B cell (primary cell): ENCODE data around the gene ZNF296. TPM values are rescaled to one million over a fixed set of nuclear protein-coding genes. Genes with fewer than 3 reads are reported as not detected.

Experiments used
- ATAC-seq: fragments of 200-7000 bp; cut with Tn5 transposase; one replicate; pipeline ENCODE4 v1.10.0; 2021; ENCODE audit warnings: low read depth, mild to moderate bottlenecking, moderate number of reproducible peaks, moderate library complexity
- CTCF ChIA-PET: fragments of 350-600 bp; sonication (Branson Sonifier 250); formaldehyde crosslinking; loops from one replicate; lab custom pipeline; 2021; ENCODE audit warnings: antibody characterized with exemption, inconsistent platforms; lab: Charles Lee
- POLR2A ChIA-PET: fragments of 350-600 bp; sonication (Branson Sonifier 250); formaldehyde crosslinking; loops from one replicate; lab custom pipeline; 2021; ENCODE audit warnings: antibody characterized with exemption; lab: Charles Lee
- DNase-seq: peaks from one replicate; pipeline ENCODE4 v3.0.0; 2013
- H2AFZ ChIP-seq: 2 replicates; pipeline ENCODE4 v1.6.1; 2012; ENCODE audit warnings: mild to moderate bottlenecking, low read depth, low read length; ENCODE audit not compliant: insufficient read depth, poor library complexity, severe bottlenecking
- H3K27ac ChIP-seq, 2 donors: 1 replicate in 1 of 2; 2 replicates in 1 of 2; pipeline ENCODE4 v1.5.1; 2012 to 2013; ENCODE audit warnings: low read length in 2 of 2, mild to moderate bottlenecking in 2 of 2, moderate library complexity in 1 of 2
- H3K27me3 ChIP-seq, 4 experiments: fragments of 200-600 bp in 1 of 4; sonication (generic) in 1 of 4; replicated peaks in 1 of 4; 1 replicate in 2 of 4; 2 replicates in 2 of 4; pipeline versions ENCODE4 v1.6.1 to v1.7.0; 2013 to 2016; ENCODE audit warnings: low read length in 3 of 4, mild to moderate bottlenecking in 2 of 4, mixed read lengths in 1 of 4, moderate library complexity in 1 of 4; ENCODE audit not compliant: insufficient read depth in 4 of 4, control insufficient read depth in 3 of 4; ENCODE audit errors: control extremely low read depth in 1 of 4
- H3K36me3 ChIP-seq, 2 experiments: replicated peaks in 1 of 2; 1 replicate in 1 of 2; 2 replicates in 1 of 2; pipeline versions ENCODE4 v1.6.1 to v1.7.1; 2013; ENCODE audit warnings: low read length in 1 of 2; ENCODE audit not compliant: insufficient read depth in 2 of 2, control insufficient read depth in 1 of 2; ENCODE audit errors: control extremely low read depth in 1 of 2, extremely low read depth in 1 of 2
- H3K4me1 ChIP-seq, 2 donors: fragments of 200-600 bp in 1 of 2; sonication (generic) in 1 of 2; 1 replicate in 1 of 2; 2 replicates in 1 of 2; pipeline versions ENCODE4 v1.5.1 to v1.6.1; 2013 to 2017; ENCODE audit warnings: low read length in 2 of 2; ENCODE audit not compliant: control insufficient read depth in 2 of 2, insufficient read depth in 2 of 2
- H3K4me2 ChIP-seq: replicated peaks from 2 replicates; pipeline ENCODE3; 2012; ENCODE audit warnings: mild to moderate bottlenecking, low read depth, low read length; ENCODE audit not compliant: poor library complexity, severe bottlenecking
- H3K4me3 ChIP-seq, 5 experiments: fragments of 200-600 bp in 1 of 5; sonication (generic) in 1 of 5; 1 replicate in 3 of 5; 2 replicates in 2 of 5; pipeline versions ENCODE4 v1.5.1 to v1.7.0; 2011 to 2016; ENCODE audit warnings: low read length in 4 of 5, mild to moderate bottlenecking in 4 of 5, low read depth in 2 of 5, control low read depth in 1 of 5, moderate library complexity in 1 of 5; ENCODE audit not compliant: insufficient read depth in 1 of 5; ENCODE audit errors: control extremely low read depth in 1 of 5, extremely low read depth in 1 of 5
- H3K79me2 ChIP-seq: fragments of 200-600 bp; sonication (generic); one replicate; pipeline ENCODE4 v1.6.0; 2016; ENCODE audit warnings: low read length; ENCODE audit not compliant: control insufficient read depth, insufficient read depth
- H3K9ac ChIP-seq: fragments of 200-600 bp; sonication (generic); 2 replicates; pipeline ENCODE4 v1.6.1; 2017; ENCODE audit warnings: mild to moderate bottlenecking, low read length, moderate library complexity
- H3K9me3 ChIP-seq, 3 donors: one replicate each; pipeline versions ENCODE4 v1.6.1 to v1.7.1; 2013; ENCODE audit warnings: low read length in 2 of 3; ENCODE audit not compliant: control insufficient read depth in 2 of 3, insufficient read depth in 1 of 3; ENCODE audit errors: control extremely low read depth in 1 of 3
- H4K20me1 ChIP-seq: 2 replicates; pipeline ENCODE4 v1.6.0; 2012; ENCODE audit warnings: mild to moderate bottlenecking, low read length; ENCODE audit not compliant: insufficient read depth, control insufficient read depth, poor library complexity, severe bottlenecking
- H3K27ac Mint-ChIP-seq: one replicate; pipeline ENCODE4 v1.8.0; 2021; ENCODE audit warnings: mixed read lengths
- H3K27me3 Mint-ChIP-seq: one replicate; pipeline ENCODE4 v1.8.0; 2021; ENCODE audit warnings: mixed read lengths
- H3K4me1 Mint-ChIP-seq: one replicate; pipeline ENCODE4 v1.8.0; 2021; ENCODE audit warnings: mixed read lengths
- H3K4me3 Mint-ChIP-seq: one replicate; pipeline ENCODE4 v1.8.0; 2021; ENCODE audit warnings: mixed read lengths
- H3K9me3 Mint-ChIP-seq: one replicate; pipeline ENCODE4 v1.8.0; 2022; ENCODE audit warnings: mixed read lengths; ENCODE audit not compliant: insufficient read depth
- EZH2 ChIP-seq: IDR thresholded peaks from 2 replicates; pipeline ENCODE4 v1.6.1; 2012; ENCODE audit warnings: borderline replicate concordance, low read depth, mild to moderate bottlenecking, moderate library complexity, low read length; ENCODE audit not compliant: insufficient read depth, poor library complexity, severe bottlenecking
- WGBS: methylation state at CpG from one replicate; pipeline ENCODE4 v1.1.5; 2013; ENCODE audit warnings: missing lambda C conversion rate; ENCODE audit not compliant: insufficient coverage; 5-methylcytosine and 5-hydroxymethylcytosine counted together
- intact Hi-C: fragments of 100-400 bp; cut with micrococcal nuclease; formaldehyde crosslinking; loops from one replicate; pipeline ENCODE4 v1.10.0; 2022
- polyA plus RNA-seq: library from polyadenylated mRNA; depleted of rRNA; stranded (reverse); fragments of >200 nt; gene quantifications from 2 replicates; pipeline ENCODE4 v1.2.3, GENCODE V29; 2012
- total RNA-seq, 2 donors: library from RNA; stranded (reverse); fragments of 120-200 nt in 1 of 2; gene quantifications; 1 replicate in 1 of 2; 2 replicates in 1 of 2; pipeline versions ENCODE4 v1.2.3 to v1.2.4, GENCODE V29; 2013 to 2022
- TF ChIP-seq, protein P1 (sequence below): fragments of 200-600 bp; IDR thresholded peaks from one replicate; pipeline ENCODE4 v1.8.0; 2022; ENCODE audit warnings: antibody characterized with exemption, mild to moderate bottlenecking

ZNF296 gene
- total and polyA plus RNA-seq, 2 donors (not counting 1 experiment from before 2014, with no cell fraction given), result 21.9 to 30.2 TPM

DNA sequence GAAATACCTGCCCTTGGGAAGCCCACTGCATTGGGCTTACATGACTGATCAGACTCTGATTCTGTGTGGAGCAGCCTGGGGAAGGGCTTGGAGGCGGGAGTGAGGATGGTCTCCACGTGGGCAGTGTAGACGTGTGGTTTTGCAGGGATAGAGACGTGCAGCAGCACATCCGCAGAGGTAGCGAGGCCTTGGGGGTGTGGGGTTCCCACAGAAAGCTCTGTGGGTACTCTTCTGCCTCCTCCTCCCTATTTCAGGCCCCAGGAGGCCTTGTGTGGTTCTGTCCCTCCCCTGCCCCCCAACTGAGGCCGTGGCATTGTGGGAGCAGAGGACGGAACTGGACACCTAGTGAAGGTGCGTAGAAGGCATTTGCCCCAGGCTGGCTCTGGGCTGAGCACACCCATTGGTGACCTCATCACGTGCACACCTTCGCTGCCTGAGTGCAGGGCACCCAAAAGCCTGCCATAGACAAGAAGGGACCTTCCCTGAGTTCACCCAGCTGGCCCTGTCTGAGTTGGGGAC, 45.6 kb upstream of the ZNF296 start:
- H3K79me2 ChIP-seq, result peaks cover 95% of the 10 kb centered on the region
- 51% methylated on average over 11 of the region's 11 CpGs for WGBS
- Mint-ChIP-seq H3K4me1 (peaks cover 79% of the 10 kb centered on the region), H3K27ac (no peak overlapping the region), H3K27me3 (no peaks in the 10 kb centered on the region), H3K9me3 (no peaks in the 10 kb centered on the region), H3K4me3 (no peak overlapping the region)
- no peak overlapping the region for H3K4me3 ChIP-seq
- DNase-seq, result no peak
- H3K9me3 ChIP-seq, result no peaks in the 10 kb centered on the region
- peak overlapping the region; percentile 6 for H3K4me2 ChIP-seq
- CTCF ChIA-PET, result no interaction called here
- H3K27me3 ChIP-seq, result no peaks in the 10 kb centered on the region
- H4K20me1 ChIP-seq, result peaks cover 86% of the 10 kb centered on the region
- POLR2A ChIA-PET, result no interaction called here
- H3K36me3 ChIP-seq, result no peaks in the 10 kb centered on the region
- intact Hi-C loops, result no loop called here
- peaks cover 44 to 64% of the 10 kb centered on the region in 2 donors for H3K4me1 ChIP-seq
- no peak overlapping the region for H2AFZ ChIP-seq
- H3K27ac ChIP-seq, result no peak overlapping the region
- H3K9ac ChIP-seq, result no peak overlapping the region
- ATAC-seq, result no peak
- TF ChIP-seq, protein P1, sequence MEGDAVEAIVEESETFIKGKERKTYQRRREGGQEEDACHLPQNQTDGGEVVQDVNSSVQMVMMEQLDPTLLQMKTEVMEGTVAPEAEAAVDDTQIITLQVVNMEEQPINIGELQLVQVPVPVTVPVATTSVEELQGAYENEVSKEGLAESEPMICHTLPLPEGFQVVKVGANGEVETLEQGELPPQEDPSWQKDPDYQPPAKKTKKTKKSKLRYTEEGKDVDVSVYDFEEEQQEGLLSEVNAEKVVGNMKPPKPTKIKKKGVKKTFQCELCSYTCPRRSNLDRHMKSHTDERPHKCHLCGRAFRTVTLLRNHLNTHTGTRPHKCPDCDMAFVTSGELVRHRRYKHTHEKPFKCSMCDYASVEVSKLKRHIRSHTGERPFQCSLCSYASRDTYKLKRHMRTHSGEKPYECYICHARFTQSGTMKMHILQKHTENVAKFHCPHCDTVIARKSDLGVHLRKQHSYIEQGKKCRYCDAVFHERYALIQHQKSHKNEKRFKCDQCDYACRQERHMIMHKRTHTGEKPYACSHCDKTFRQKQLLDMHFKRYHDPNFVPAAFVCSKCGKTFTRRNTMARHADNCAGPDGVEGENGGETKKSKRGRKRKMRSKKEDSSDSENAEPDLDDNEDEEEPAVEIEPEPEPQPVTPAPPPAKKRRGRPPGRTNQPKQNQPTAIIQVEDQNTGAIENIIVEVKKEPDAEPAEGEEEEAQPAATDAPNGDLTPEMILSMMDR, result no peak
- no peak for TF ChIP-seq EZH2

DNA sequence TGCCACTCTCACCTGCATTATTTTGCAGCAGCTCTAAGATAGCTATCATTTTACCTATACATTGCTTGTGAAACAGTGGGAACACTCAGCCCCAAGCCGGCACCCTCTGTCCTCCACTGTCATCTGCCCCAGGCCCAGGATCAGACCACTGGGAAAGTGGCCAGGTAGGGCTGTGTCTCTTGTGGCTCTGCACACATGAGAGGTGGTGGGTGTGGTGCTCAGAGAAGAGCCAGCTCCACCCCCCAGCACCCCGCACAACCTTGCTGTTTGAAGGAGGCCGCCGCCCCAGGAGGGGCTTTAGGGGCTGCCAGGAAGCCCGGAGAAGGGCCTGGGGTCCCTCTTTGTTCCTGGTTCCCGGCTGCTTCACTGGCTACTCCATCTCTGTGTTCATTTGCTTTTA, 43.3 kb upstream of the ZNF296 start:
- CTCF ChIA-PET, result interaction anchor here (0.7 to 1.4 kb wide), 3 partner anchors 12 to 27 kb away, joined by 3 to 6 read pairs (median 3); partner anchors contain the start of gene PPP1R37
- POLR2A ChIA-PET, result interaction anchor here (1.2 to 1.6 kb wide), 2 partner anchors 16 to 27 kb away, joined by 4 to 7 read pairs; partner anchors contain the start of gene PPP1R37
- ATAC-seq, result no peak

More for the DNA sequence above, 43.3 kb upstream of the ZNF296 start:
- WGBS, result 100% methylated on average over 2 of the region's 6 CpGs
- Histone ChIP-seq H4K20me1 (peaks cover 87% of the 10 kb centered on the region), H3K9ac (no peak overlapping the region), H3K36me3 (no peaks in the 10 kb centered on the region), H3K79me2 (peaks cover 95% of the 10 kb centered on the region), H3K9me3 (no peaks in the 10 kb centered on the region), H3K4me3 (no peak overlapping the region), H2AFZ (no peak overlapping the region), H3K27ac (peak overlapping the region in 1 of 2 donors; percentile 6), H3K4me1 (peaks cover 34 to 67% of the 10 kb centered on the region in 2 donors), H3K4me2 (no peak overlapping the region), H3K27me3 (no peaks in the 10 kb centered on the region)
- no peak for TF ChIP-seq EZH2
- TF ChIP-seq, protein P1, result no peak
- intact Hi-C loops, result no loop called here
- H3K27ac Mint-ChIP-seq, result peak overlapping the region; percentile 65
- H3K9me3 Mint-ChIP-seq, result no peaks in the 10 kb centered on the region
- H3K4me3 Mint-ChIP-seq, result peak overlapping the region; percentile 13
- no peak for DNase-seq
- H3K27me3 Mint-ChIP-seq, result no peaks in the 10 kb centered on the region
- peaks cover 78% of the 10 kb centered on the region for H3K4me1 Mint-ChIP-seq
